Upper lobe of left lung (tissue), 6 donors: Measurements from ENCODE around the gene CCNI2. TPM values are rescaled to one million over a fixed set of nuclear protein-coding genes. Genes with fewer than 3 reads are reported as not detected.

Source experiments
- ATAC-seq, 2 donors: fragments of 200-7000 bp; cut with Tn5 transposase; one replicate each; pipeline ENCODE4 v1.9.1; 2022; ENCODE audit warnings: mild to moderate bottlenecking in 2 of 2, moderate library complexity in 2 of 2; ENCODE audit not compliant: low FRiP score in 2 of 2
- DNase-seq, 2 donors: peaks; one replicate each; pipeline ENCODE4 v3.0.0-alpha.2; 2019 to 2020
- H3K27ac ChIP-seq, 4 donors: fragments of 200-600 bp; sonication (generic); one replicate each; pipeline ENCODE4 v1.5.1; 2016 to 2019
- H3K27me3 ChIP-seq, 4 donors: fragments of 200-600 bp; sonication (generic); one replicate each; pipeline ENCODE4 v1.5.1; 2017 to 2019
- H3K36me3 ChIP-seq, 4 donors: fragments of 200-600 bp; sonication (generic); one replicate each; pipeline ENCODE4 v1.5.1; 2016 to 2019
- H3K4me1 ChIP-seq, 4 donors: fragments of 200-600 bp; sonication (generic); one replicate each; pipeline ENCODE4 v1.5.1; 2018 to 2019
- H3K4me3 ChIP-seq, 4 donors: fragments of 200-600 bp; sonication (generic); one replicate each; pipeline ENCODE4 v1.5.1; 2017 to 2019; ENCODE audit warnings: mild to moderate bottlenecking in 2 of 4, moderate library complexity in 1 of 4
- H3K9me3 ChIP-seq, 4 donors: fragments of 200-600 bp; sonication (generic); one replicate each; pipeline ENCODE4 v1.5.1; 2018 to 2019
- CTCF ChIP-seq, 6 experiments: fragments of 450-650 bp in 4 of 6; fragments of 200-600 bp in 2 of 6; sonication (generic) in 2 of 6; IDR thresholded peaks; one replicate each; pipeline ENCODE4 v1.5.1; 2016 to 2019; ENCODE audit warnings: antibody characterized with exemption in 6 of 6
- EP300 ChIP-seq, 4 donors: sonication (generic); formaldehyde crosslinking; IDR thresholded peaks; one replicate each; pipeline ENCODE4 v1.5.1; 2017; ENCODE audit warnings: antibody characterized with exemption in 4 of 4, control low read depth in 2 of 4
- POLR2A ChIP-seq, 4 donors: fragments of 450-650 bp; IDR thresholded peaks; one replicate each; pipeline ENCODE4 v1.5.1; 2016 to 2017; ENCODE audit warnings: antibody characterized with exemption in 4 of 4, mild to moderate bottlenecking in 2 of 4
- POLR2AphosphoS5 ChIP-seq, 2 donors: sonication (generic); formaldehyde crosslinking; IDR thresholded peaks; one replicate each; pipeline ENCODE4 v1.5.1; 2017; ENCODE audit warnings: antibody characterized with exemption in 2 of 2
- WGBS, 2 donors: methylation state at CpG; one replicate each; pipeline ENCODE4 v1.1.5; 2017 to 2018; 5-methylcytosine and 5-hydroxymethylcytosine counted together
- total RNA-seq, 6 donors: library from RNA; depleted of rRNA in 4 of 6; stranded (reverse); fragments of >200 nt in 4 of 6; gene quantifications; one replicate each; pipeline versions ENCODE4 v1.1.0 to v1.2.1, GENCODE V29; 2016 to 2021
- donor health status: DM: no; HTN: no; CAD: no; lungs with moderate emphysema.
- donor health status: DM: no; HTN: yes; CAD: no; lungs with severe emphysema.

The CCNI2 gene
- total RNA-seq, 6 donors from 2014 or later: 0.26 to 0.84 (median 0.46) TPM; not detected in 1

GRCh38 chr5:132747616-132748440, 602 bp downstream of the CCNI2 start:
- H3K36me3 ChIP-seq: no peaks in the 10 kb centered on the region
- peaks cover 0 to 13% (median 10%) of the 10 kb centered on the region in 4 donors for H3K27me3 ChIP-seq
- H3K4me1 ChIP-seq: peaks cover 9 to 16% (median 11%) of the 10 kb centered on the region in 4 donors
- H3K27ac ChIP-seq: peak overlapping the region; percentile 23 to 52 (median 34)
- 69 to 81% methylated on average over 9 to 26 of the region's 76 CpGs for WGBS, 2 donors
- H3K4me3 ChIP-seq: peak overlapping the region; percentile 16 to 55 (median 52)
- peak in 1 of 2 donors; percentile 89 for DNase-seq
- no peak for TF ChIP-seq EP300 (IDR thresholded peaks at IDR 0.05)
- TF ChIP-seq POLR2A (IDR thresholded peaks at IDR 0.05): no peak
- no peak for TF ChIP-seq CTCF (IDR thresholded peaks at IDR 0.05)
- no peak for TF ChIP-seq POLR2AphosphoS5 (IDR thresholded peaks at IDR 0.05)
- ATAC-seq: no peak
- no peaks in the 10 kb centered on the region for H3K9me3 ChIP-seq

DNA sequence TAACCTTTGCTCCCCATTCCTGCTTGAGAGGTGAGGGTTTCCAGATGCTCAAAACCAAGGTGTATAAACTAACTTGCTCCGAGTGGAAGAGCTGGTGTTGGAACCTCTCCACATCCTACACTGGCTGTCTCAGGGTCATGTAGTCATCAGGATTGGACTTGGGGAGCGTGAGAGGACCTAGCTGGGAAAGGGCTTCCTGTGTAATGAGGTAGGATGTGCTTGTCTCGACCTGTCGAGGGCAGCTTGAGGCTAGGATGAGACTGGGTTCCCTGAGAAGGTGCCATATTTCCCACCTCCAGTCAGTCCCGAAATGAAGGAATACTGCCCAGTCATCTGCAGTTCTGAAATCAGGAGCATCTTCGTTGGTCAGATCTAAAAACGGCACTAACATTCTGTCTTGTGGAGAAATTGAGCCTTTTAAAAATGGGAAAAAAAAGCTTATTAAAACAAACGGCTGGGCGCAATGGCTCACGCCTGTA, 1.3 kb downstream of the CCNI2 start:
- no peak for ATAC-seq
- H3K27ac ChIP-seq: no peak overlapping the region

DNA sequence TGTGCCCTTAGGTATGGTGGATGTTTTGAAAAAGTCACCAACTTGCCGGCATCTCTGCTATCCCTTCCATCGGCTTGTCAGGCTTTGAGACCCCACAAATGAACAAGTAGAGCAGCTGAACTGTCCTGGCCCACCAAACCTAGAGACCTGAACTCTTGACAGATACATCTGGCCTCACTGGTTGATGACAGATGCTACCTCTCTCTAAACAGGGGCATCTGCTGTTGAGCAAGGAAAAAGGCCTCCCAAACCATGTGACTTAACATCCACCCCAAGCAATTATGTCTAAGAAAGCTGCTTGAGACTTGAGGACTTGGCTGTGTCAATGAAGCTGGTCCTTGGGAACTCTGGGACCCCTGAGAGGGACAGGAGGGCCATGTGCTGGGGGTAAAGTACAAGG, 2.3 kb downstream of the CCNI2 start:
- no peaks in the 10 kb centered on the region for H3K9me3 ChIP-seq
- WGBS, 2 donors: 89% methylated on average over 2 of the region's 2 CpGs; no CpG with 5 or more reads in 1 of the 2 donors
- no peak overlapping the region for H3K27ac ChIP-seq
- H3K36me3 ChIP-seq: no peaks in the 10 kb centered on the region
- no peak overlapping the region for H3K4me3 ChIP-seq
- ATAC-seq (no peak), DNase-seq (no peak)
- peaks cover 0 to 13% (median 10%) of the 10 kb centered on the region in 4 donors for H3K27me3 ChIP-seq
- H3K4me1 ChIP-seq: peaks cover 9 to 16% (median 11%) of the 10 kb centered on the region in 4 donors
- TF ChIP-seq POLR2AphosphoS5 (IDR thresholded peaks at IDR 0.05) (no peak), EP300 (IDR thresholded peaks at IDR 0.05) (no peak), CTCF (IDR thresholded peaks at IDR 0.05) (no peak), POLR2A (IDR thresholded peaks at IDR 0.05) (no peak)

More for the DNA sequence above, 1.3 kb downstream of the CCNI2 start:
- Histone ChIP-seq H3K4me3 (no peak overlapping the region), H3K9me3 (no peaks in the 10 kb centered on the region), H3K27me3 (peaks cover 0 to 13% (median 10%) of the 10 kb centered on the region in 4 donors), H3K36me3 (no peaks in the 10 kb centered on the region), H3K4me1 (peaks cover 9 to 16% (median 11%) of the 10 kb centered on the region in 4 donors)
- DNase-seq: no peak
- TF ChIP-seq EP300 (IDR thresholded peaks at IDR 0.05): no peak
- TF ChIP-seq POLR2AphosphoS5 (IDR thresholded peaks at IDR 0.05): no peak
- no peak for TF ChIP-seq POLR2A (IDR thresholded peaks at IDR 0.05)
- no peak for TF ChIP-seq CTCF (IDR thresholded peaks at IDR 0.05)
- WGBS, 2 donors: 87 to 94% methylated on average over 10 of the region's 10 CpGs

- H3K27ac ChIP-seq: no peak overlapping the region
- peaks cover 0 to 13% (median 10%) of the 10 kb centered on the region in 4 donors for H3K27me3 ChIP-seq
- H3K9me3 ChIP-seq: no peaks in the 10 kb centered on the region
- 80 to 84% methylated on average over 10 of the region's 10 CpGs for WGBS, 2 donors
- H3K4me1 ChIP-seq: peaks cover 9 to 16% (median 11%) of the 10 kb centered on the region in 4 donors
- ATAC-seq: no peak
- DNase-seq: no peak
- TF ChIP-seq EP300 (IDR thresholded peaks at IDR 0.05) (no peak), POLR2AphosphoS5 (IDR thresholded peaks at IDR 0.05) (no peak), POLR2A (IDR thresholded peaks at IDR 0.05) (no peak), CTCF (IDR thresholded peaks at IDR 0.05) (no peak)
- no peak overlapping the region for H3K4me3 ChIP-seq
- no peaks in the 10 kb centered on the region for H3K36me3 ChIP-seq
These were observed 3.4 kb downstream of the CCNI2 start for GRCh38 chr5:132750471-132751230.
